Neural progenitor cell (in vitro differentiated cells): ENCODE data around the gene AP4M1. TPM values are rescaled to one million over a fixed set of nuclear protein-coding genes. Genes with fewer than 3 reads are reported as not detected.

Source experiments
- DNase-seq: peaks from one replicate; pipeline ENCODE4 v3.0.0-alpha.2; 2016; ENCODE audit warnings: low spot score
- H2AFZ ChIP-seq: fragments of 200-600 bp; sonication (generic); replicated peaks from 2 replicates; pipeline ENCODE4 v1.6.1; 2016; ENCODE audit warnings: antibody characterized with exemption
- H3F3A ChIP-seq: fragments of 200-600 bp; sonication (generic); 2 replicates; pipeline ENCODE4 v1.6.1; 2016; ENCODE audit warnings: antibody characterized with exemption, low read depth
- H3K27ac ChIP-seq: fragments of 200-600 bp; sonication (generic); 2 replicates; pipeline ENCODE4 v1.5.1; 2016; ENCODE audit warnings: mild to moderate bottlenecking
- H3K27me3 ChIP-seq: fragments of 200-600 bp; sonication (generic); 2 replicates; pipeline ENCODE4 v1.6.1; 2016; ENCODE audit warnings: mild to moderate bottlenecking, moderate library complexity
- H3K36me3 ChIP-seq: fragments of 200-600 bp; sonication (generic); 2 replicates; pipeline ENCODE4 v1.5.1; 2016
- H3K4me1 ChIP-seq: fragments of 200-600 bp; sonication (generic); 2 replicates; pipeline ENCODE4 v1.6.1; 2016; ENCODE audit warnings: mixed run types
- H3K4me2 ChIP-seq: fragments of 200-600 bp; sonication (generic); 2 replicates; pipeline ENCODE4 v1.6.1; 2016
- H3K4me3 ChIP-seq: fragments of 200-600 bp; sonication (generic); 2 replicates; pipeline ENCODE4 v1.5.1; 2016
- H3K79me2 ChIP-seq: fragments of 200-600 bp; sonication (generic); 2 replicates; pipeline ENCODE4 v1.6.1; 2016; ENCODE audit warnings: low read depth
- H3K9ac ChIP-seq: fragments of 200-600 bp; sonication (generic); 2 replicates; pipeline ENCODE4 v1.6.1; 2016
- H3K9me3 ChIP-seq: fragments of 200-600 bp; sonication (generic); 2 replicates; pipeline ENCODE4 v1.5.1; 2016; ENCODE audit warnings: low read depth
- H4K20me1 ChIP-seq: fragments of 200-600 bp; sonication (generic); 2 replicates; pipeline ENCODE4 v1.6.1; 2016; ENCODE audit warnings: low read depth
- H3K27ac Mint-ChIP-seq: 3 replicates; pipeline ENCODE4 v1.8.0; 2021; ENCODE audit warnings: mixed read lengths
- H3K27me3 Mint-ChIP-seq: 2 replicates; pipeline ENCODE4 v1.8.0; 2022; ENCODE audit warnings: low read depth, mild to moderate bottlenecking, inconsistent platforms, moderate library complexity, mixed read lengths; ENCODE audit not compliant: insufficient read depth
- H3K36me3 Mint-ChIP-seq: 3 replicates; pipeline ENCODE4 v1.8.0; 2021; ENCODE audit warnings: mixed read lengths
- H3K4me1 Mint-ChIP-seq: 3 replicates; pipeline ENCODE4 v1.8.0; 2021; ENCODE audit warnings: mixed read lengths
- H3K4me3 Mint-ChIP-seq: 3 replicates; pipeline ENCODE4 v1.8.0; 2021; ENCODE audit warnings: mild to moderate bottlenecking, moderate library complexity, mixed read lengths
- H3K9me3 Mint-ChIP-seq: 3 replicates; pipeline ENCODE4 v1.8.0; 2020; ENCODE audit warnings: mixed read lengths
- EZH2 ChIP-seq: fragments of 200-600 bp; sonication (generic); IDR thresholded peaks from 2 replicates; pipeline ENCODE4 v1.6.1; 2017; ENCODE audit warnings: antibody characterized with exemption, mild to moderate bottlenecking, moderate library complexity
- EZH2phosphoT487 ChIP-seq: fragments of 200-600 bp; sonication (generic); IDR thresholded peaks from 2 replicates; pipeline ENCODE4 v1.6.1; 2017; ENCODE audit warnings: antibody characterized with exemption
- total RNA-seq: library from RNA; depleted of rRNA; stranded (reverse); fragments of >200 nt; gene quantifications from 2 replicates; pipeline ENCODE4 v1.2.3, GENCODE V29; 2015; ENCODE audit warnings: low replicate concordance
- TF ChIP-seq, protein P1 (sequence below): fragments of 200-600 bp; sonication (generic); IDR thresholded peaks from 2 replicates; pipeline ENCODE4 v1.5.1; 2017; ENCODE audit warnings: antibody characterized with exemption, mild to moderate bottlenecking

AP4M1 gene
- total RNA-seq, 1 donor from 2014 or later: 15.3 TPM

GRCh38 chr7:100093498-100093897 is 7.9 kb upstream of the AP4M1 start:
- Histone ChIP-seq H3K4me1 (peaks cover 3% of the 10 kb centered on the region), H3K79me2 (peaks cover 53% of the 10 kb centered on the region), H3F3A (peaks cover 95% of the 10 kb centered on the region), H4K20me1 (peaks cover 58% of the 10 kb centered on the region), H3K27ac (peak overlapping the region; percentile 60), H3K4me3 (no peak overlapping the region), H3K9ac (no peak overlapping the region), H3K4me2 (no peak overlapping the region), H3K36me3 (peaks cover 14% of the 10 kb centered on the region), H3K9me3 (no peaks in the 10 kb centered on the region), H2AFZ (no peak overlapping the region), H3K27me3 (no peaks in the 10 kb centered on the region)
- Mint-ChIP-seq H3K27me3 (peaks cover 13% of the 10 kb centered on the region), H3K27ac (no peak overlapping the region), H3K9me3 (no peaks in the 10 kb centered on the region), H3K4me3 (peak overlapping the region; percentile 33), H3K36me3 (peaks cover 52% of the 10 kb centered on the region), H3K4me1 (peaks cover 29% of the 10 kb centered on the region)
- TF ChIP-seq, protein P1, sequence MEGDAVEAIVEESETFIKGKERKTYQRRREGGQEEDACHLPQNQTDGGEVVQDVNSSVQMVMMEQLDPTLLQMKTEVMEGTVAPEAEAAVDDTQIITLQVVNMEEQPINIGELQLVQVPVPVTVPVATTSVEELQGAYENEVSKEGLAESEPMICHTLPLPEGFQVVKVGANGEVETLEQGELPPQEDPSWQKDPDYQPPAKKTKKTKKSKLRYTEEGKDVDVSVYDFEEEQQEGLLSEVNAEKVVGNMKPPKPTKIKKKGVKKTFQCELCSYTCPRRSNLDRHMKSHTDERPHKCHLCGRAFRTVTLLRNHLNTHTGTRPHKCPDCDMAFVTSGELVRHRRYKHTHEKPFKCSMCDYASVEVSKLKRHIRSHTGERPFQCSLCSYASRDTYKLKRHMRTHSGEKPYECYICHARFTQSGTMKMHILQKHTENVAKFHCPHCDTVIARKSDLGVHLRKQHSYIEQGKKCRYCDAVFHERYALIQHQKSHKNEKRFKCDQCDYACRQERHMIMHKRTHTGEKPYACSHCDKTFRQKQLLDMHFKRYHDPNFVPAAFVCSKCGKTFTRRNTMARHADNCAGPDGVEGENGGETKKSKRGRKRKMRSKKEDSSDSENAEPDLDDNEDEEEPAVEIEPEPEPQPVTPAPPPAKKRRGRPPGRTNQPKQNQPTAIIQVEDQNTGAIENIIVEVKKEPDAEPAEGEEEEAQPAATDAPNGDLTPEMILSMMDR: no peak
- no peak for TF ChIP-seq EZH2phosphoT487
- DNase-seq: no peak

DNA sequence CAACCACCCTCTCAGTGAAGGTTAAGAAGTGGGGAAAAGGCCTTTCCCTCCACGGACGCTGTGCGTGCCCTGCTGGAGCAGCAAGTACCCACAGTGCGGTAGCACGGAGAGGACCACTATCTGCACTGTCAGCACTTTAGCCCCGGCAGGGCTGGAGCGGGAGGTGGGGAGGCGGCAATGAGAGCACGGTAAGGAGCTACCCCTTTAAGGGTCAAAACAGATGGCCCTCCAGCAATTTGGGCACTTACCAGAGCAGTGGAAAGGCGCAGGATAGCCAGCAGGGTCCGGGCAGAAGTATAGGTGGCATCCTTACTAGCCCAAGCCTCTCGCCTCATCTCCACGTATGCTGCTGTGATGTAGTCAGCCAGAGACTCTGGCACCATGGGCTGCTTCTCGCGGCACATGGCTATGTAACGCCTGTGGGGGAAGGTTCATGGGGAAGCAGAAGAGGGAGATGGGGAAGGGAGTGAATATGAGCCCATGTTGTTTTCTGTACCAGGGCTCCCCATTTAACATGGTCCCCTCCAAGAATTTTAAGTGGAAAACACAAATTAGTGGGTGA is 7.4 kb upstream of the AP4M1 start:
- H3K9ac ChIP-seq: no peak overlapping the region
- Mint-ChIP-seq H3K27me3 (peaks cover 17% of the 10 kb centered on the region), H3K4me3 (no peak overlapping the region), H3K36me3 (peaks cover 57% of the 10 kb centered on the region), H3K4me1 (peaks cover 34% of the 10 kb centered on the region), H3K9me3 (no peaks in the 10 kb centered on the region), H3K27ac (no peak overlapping the region)
- peaks cover 7% of the 10 kb centered on the region for H3K4me1 ChIP-seq
- no peaks in the 10 kb centered on the region for H3K27me3 ChIP-seq
- H3K36me3 ChIP-seq: peaks cover 19% of the 10 kb centered on the region
- H3K27ac ChIP-seq: peak overlapping the region; percentile 60
- peaks cover 63% of the 10 kb centered on the region for H4K20me1 ChIP-seq
- H3K9me3 ChIP-seq: no peaks in the 10 kb centered on the region
- H2AFZ ChIP-seq: no peak overlapping the region
- H3K4me3 ChIP-seq: no peak overlapping the region
- no peak overlapping the region for H3K4me2 ChIP-seq
- peaks cover 56% of the 10 kb centered on the region for H3K79me2 ChIP-seq
- TF ChIP-seq EZH2phosphoT487: no peak
- no peak for DNase-seq
- H3F3A ChIP-seq: peaks cover 98% of the 10 kb centered on the region

- no peaks in the 10 kb centered on the region for H3K27me3 ChIP-seq
- no peak for DNase-seq
- H3F3A ChIP-seq: peaks cover 98% of the 10 kb centered on the region
- peaks cover 57% of the 10 kb centered on the region for H3K79me2 ChIP-seq
- Mint-ChIP-seq H3K4me3 (no peak overlapping the region), H3K36me3 (peaks cover 67% of the 10 kb centered on the region), H3K27me3 (peaks cover 21% of the 10 kb centered on the region), H3K9me3 (no peaks in the 10 kb centered on the region), H3K4me1 (peaks cover 37% of the 10 kb centered on the region), H3K27ac (no peak overlapping the region)
- H3K4me2 ChIP-seq: no peak overlapping the region
- H3K27ac ChIP-seq: peak overlapping the region; percentile 21
- H3K36me3 ChIP-seq: peaks cover 29% of the 10 kb centered on the region
- H2AFZ ChIP-seq: no peak overlapping the region
- peaks cover 76% of the 10 kb centered on the region for H4K20me1 ChIP-seq
- H3K9ac ChIP-seq: no peak overlapping the region
- H3K4me1 ChIP-seq: peaks cover 14% of the 10 kb centered on the region
- TF ChIP-seq, protein P1: no peak
- TF ChIP-seq EZH2 (no peak), EZH2phosphoT487 (no peak)
- no peaks in the 10 kb centered on the region for H3K9me3 ChIP-seq
- no peak overlapping the region for H3K4me3 ChIP-seq
Observed at GRCh38 chr7:100095289-100095688, 6.2 kb upstream of the AP4M1 start.

- Histone ChIP-seq H3K27ac (peak overlapping the region; percentile 21), H4K20me1 (peaks cover 76% of the 10 kb centered on the region), H3K27me3 (no peaks in the 10 kb centered on the region), H3K79me2 (peaks cover 61% of the 10 kb centered on the region), H3K9ac (no peak overlapping the region), H3F3A (peaks cover 96% of the 10 kb centered on the region), H3K36me3 (peaks cover 29% of the 10 kb centered on the region), H3K4me1 (peaks cover 14% of the 10 kb centered on the region), H3K9me3 (no peaks in the 10 kb centered on the region), H2AFZ (no peak overlapping the region), H3K4me3 (no peak overlapping the region), H3K4me2 (no peak overlapping the region)
- Mint-ChIP-seq H3K4me1 (peaks cover 32% of the 10 kb centered on the region), H3K27me3 (peaks cover 23% of the 10 kb centered on the region), H3K4me3 (peak overlapping the region; percentile 50), H3K27ac (no peak overlapping the region), H3K36me3 (peaks cover 64% of the 10 kb centered on the region), H3K9me3 (no peaks in the 10 kb centered on the region)
- TF ChIP-seq, protein P1: no peak
- TF ChIP-seq EZH2phosphoT487 (no peak), EZH2 (no peak)
- no peak for DNase-seq
Observed at GRCh38 chr7:100095704-100096103, 5.7 kb upstream of the AP4M1 start.
